Measurements from ENCODE around the gene RGS3.

DNA sequence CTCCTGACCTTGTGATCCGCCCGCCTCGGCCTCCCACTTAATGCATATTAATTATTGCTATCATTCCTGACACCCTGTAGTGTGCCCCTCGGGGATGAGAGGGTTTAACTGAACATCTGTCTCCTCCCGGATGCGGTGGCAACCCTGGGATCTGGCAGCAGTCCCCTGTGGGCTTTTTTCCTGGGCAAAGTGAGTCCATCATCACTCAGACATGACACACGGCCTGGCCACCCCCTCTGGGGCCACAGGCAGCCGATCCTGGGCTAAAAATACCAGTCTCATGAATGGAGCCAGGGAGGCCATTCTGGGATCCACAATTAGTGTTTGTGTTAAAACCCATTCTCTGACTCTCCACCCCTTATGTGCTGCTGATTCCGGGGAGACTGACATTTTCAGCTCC, 161.2 kb downstream of the RGS3 start:
- TF ChIP-seq, protein P1, sequence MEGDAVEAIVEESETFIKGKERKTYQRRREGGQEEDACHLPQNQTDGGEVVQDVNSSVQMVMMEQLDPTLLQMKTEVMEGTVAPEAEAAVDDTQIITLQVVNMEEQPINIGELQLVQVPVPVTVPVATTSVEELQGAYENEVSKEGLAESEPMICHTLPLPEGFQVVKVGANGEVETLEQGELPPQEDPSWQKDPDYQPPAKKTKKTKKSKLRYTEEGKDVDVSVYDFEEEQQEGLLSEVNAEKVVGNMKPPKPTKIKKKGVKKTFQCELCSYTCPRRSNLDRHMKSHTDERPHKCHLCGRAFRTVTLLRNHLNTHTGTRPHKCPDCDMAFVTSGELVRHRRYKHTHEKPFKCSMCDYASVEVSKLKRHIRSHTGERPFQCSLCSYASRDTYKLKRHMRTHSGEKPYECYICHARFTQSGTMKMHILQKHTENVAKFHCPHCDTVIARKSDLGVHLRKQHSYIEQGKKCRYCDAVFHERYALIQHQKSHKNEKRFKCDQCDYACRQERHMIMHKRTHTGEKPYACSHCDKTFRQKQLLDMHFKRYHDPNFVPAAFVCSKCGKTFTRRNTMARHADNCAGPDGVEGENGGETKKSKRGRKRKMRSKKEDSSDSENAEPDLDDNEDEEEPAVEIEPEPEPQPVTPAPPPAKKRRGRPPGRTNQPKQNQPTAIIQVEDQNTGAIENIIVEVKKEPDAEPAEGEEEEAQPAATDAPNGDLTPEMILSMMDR (IDR thresholded peaks at IDR 0.05 in 4 of 5, conservative IDR thresholded peaks at IDR 0.05 in 1 of 5), result no peak
- TF ChIP-seq POLR2A (IDR thresholded peaks at IDR 0.05), result no peak

Measured in gastrocnemius medialis (tissue), 4 donors.